ENCODE results near the gene FLT4. TPM values are rescaled to one million over a fixed set of nuclear protein-coding genes. Genes with fewer than 3 reads are reported as not detected.
"Not testable (repeated sequence)": the region's sequence is repeated elsewhere in the genome, so short reads cannot be mapped to it uniquely, and the experiment has no call there.

Gene FLT4
- total RNA-seq, 1 donor from 2014 or later: not detected

GRCh38 chr5:180690562-180690961 is 41.2 kb upstream of the FLT4 start:
- CTCF ChIA-PET: no interaction called here
- no peak for TF ChIP-seq CTCF (IDR thresholded peaks at IDR 0.05)

DNA sequence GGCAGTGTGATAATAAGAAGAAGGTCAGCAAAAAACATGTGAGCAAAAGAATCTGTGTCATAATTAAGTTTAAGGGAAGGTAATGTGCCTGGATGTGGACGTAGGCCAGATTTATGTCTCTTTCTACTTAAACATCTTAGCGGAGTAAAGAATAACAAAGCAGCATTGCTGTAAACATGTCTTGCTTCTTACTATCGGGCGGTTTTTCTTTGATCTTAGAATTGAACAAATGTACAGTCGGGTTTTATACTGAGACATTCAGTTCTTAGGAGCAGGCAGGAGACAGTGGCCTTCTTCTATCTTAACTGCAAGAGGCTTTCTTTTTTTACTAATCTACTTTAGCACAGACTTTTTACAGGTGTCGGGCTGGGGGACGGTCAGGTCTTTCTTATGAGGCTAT is 40.4 kb upstream of the FLT4 start:
- H3K27ac Mint-ChIP-seq: no peak overlapping the region
- H3K4me1 Mint-ChIP-seq: no peaks in the 10 kb centered on the region
- CTCF ChIA-PET: no interaction called here

More at GRCh38 chr5:180690562-180690961, 41.2 kb upstream of the FLT4 start:
- Mint-ChIP-seq H3K27ac (no peak overlapping the region), H3K36me3 (ENCODE audit: low read depth) (no peaks in the 10 kb centered on the region), H3K27me3 (peaks cover 26% of the 10 kb centered on the region), H3K4me3 (no peak overlapping the region), H3K4me1 (no peaks in the 10 kb centered on the region), H3K9me3 (peaks cover 2% of the 10 kb centered on the region)
- ATAC-seq (ENCODE audit: low read depth) (no peak), DNase-seq (no peak)
- intact Hi-C loops (cut with micrococcal nuclease): no loop called here
- POLR2A ChIA-PET: no interaction called here

DNA sequence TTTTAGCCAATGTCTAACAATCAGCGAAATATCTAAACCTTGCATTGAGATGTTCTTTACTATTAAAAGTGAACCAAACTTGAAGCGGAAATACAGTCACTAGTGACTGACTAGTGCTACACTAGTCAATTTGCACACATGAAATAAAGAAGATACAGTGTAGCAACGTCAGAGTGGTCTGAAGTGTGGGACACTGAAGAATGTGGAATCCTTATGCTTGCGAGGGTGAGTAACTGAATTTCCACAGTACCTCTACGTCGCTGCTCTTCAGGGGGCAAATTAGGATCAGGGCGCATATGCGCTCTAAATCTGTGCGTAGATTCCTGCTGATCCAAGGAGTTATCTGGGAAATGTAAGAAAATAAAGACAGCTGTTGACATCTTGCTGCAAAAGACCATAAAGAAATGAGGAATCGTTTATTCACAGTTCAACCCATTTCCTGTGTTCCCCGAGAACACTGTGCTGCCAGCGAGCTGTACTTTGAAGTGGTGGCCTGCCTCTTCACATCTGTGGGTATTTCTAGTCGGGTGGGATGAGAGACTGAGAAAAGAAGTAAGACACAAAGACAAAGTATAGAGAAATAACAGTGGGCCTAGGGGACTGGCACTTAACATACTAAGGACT is 39.8 kb upstream of the FLT4 start:
- no peak for ATAC-seq (ENCODE audit: low read depth)
- ChIA-PET POLR2A (no interaction called here), CTCF (no interaction called here)
- Mint-ChIP-seq H3K27ac (no peak overlapping the region), H3K4me1 (no peaks in the 10 kb centered on the region), H3K9me3 (no peaks in the 10 kb centered on the region), H3K36me3 (ENCODE audit: low read depth) (no peaks in the 10 kb centered on the region), H3K4me3 (no peak overlapping the region), H3K27me3 (peaks cover 31% of the 10 kb centered on the region)
- intact Hi-C loops (cut with micrococcal nuclease): no loop called here
- TF ChIP-seq CTCF (IDR thresholded peaks at IDR 0.05): no peak
- no peak for DNase-seq

More for the DNA sequence above, 40.4 kb upstream of the FLT4 start:
- H3K9me3 Mint-ChIP-seq: no peaks in the 10 kb centered on the region
- intact Hi-C loops (cut with micrococcal nuclease): no loop called here
- H3K27me3 Mint-ChIP-seq: peaks cover 29% of the 10 kb centered on the region
- H3K4me3 Mint-ChIP-seq: no peak overlapping the region
- no peak for TF ChIP-seq CTCF (IDR thresholded peaks at IDR 0.05)
- DNase-seq: no peak
- no peaks in the 10 kb centered on the region for H3K36me3 Mint-ChIP-seq (ENCODE audit: low read depth)
- no peak for ATAC-seq (ENCODE audit: low read depth)
- POLR2A ChIA-PET: no interaction called here

- ATAC-seq (ENCODE audit: low read depth) (no peak), DNase-seq (no peak)
- no peak overlapping the region for H3K27ac Mint-ChIP-seq
- H3K36me3 Mint-ChIP-seq (ENCODE audit: low read depth): no peaks in the 10 kb centered on the region
- CTCF ChIA-PET: no interaction called here
- peaks cover 32% of the 10 kb centered on the region for H3K27me3 Mint-ChIP-seq
- TF ChIP-seq CTCF (IDR thresholded peaks at IDR 0.05): no peak
- no peak overlapping the region for H3K4me3 Mint-ChIP-seq
- POLR2A ChIA-PET: no interaction called here
- intact Hi-C loops (cut with micrococcal nuclease): no loop called here
- H3K9me3 Mint-ChIP-seq: no peaks in the 10 kb centered on the region
- no peaks in the 10 kb centered on the region for H3K4me1 Mint-ChIP-seq
These were observed 39.1 kb upstream of the FLT4 start for GRCh38 chr5:180688330-180689070.

GRCh38 chr5:180686799-180687198 is 37.4 kb upstream of the FLT4 start:
- DNase-seq; POLR2A ChIA-PET; H3K27ac Mint-ChIP-seq; ATAC-seq (ENCODE audit: low read depth); H3K4me1 Mint-ChIP-seq; H3K36me3 Mint-ChIP-seq (ENCODE audit: low read depth); H3K9me3 Mint-ChIP-seq; CTCF ChIA-PET; intact Hi-C loops (cut with micrococcal nuclease); H3K4me3 Mint-ChIP-seq: not testable (repeated sequence)
- peaks cover 31% of the 10 kb centered on the region for H3K27me3 Mint-ChIP-seq
